ENCODE data around the gene AP2A2.

GRCh38 chr11:980438-981357 is 55.0 kb downstream of the AP2A2 start:
- TF ChIP-seq CTCF (IDR thresholded peaks at IDR 0.05) (no peak), POLR2A (IDR thresholded peaks at IDR 0.05) (no peak)

All from lower leg skin (tissue), 3 donors.